IPS-18c (cell line): ENCODE results near the gene FGFBP2.

Experiments
- H3K4me3 ChIP-seq: 2 replicates; pipeline ENCODE4 v1.7.0; 2013; ENCODE audit warnings: low read depth, mild to moderate bottlenecking, low read length, moderate library complexity; ENCODE audit not compliant: insufficient read depth
- H3K9me3 ChIP-seq: one replicate; pipeline ENCODE4 v1.6.1; 2013; ENCODE audit warnings: mild to moderate bottlenecking, low read length, moderate library complexity; ENCODE audit not compliant: control insufficient read depth, insufficient read depth

The FGFBP2 gene

DNA sequence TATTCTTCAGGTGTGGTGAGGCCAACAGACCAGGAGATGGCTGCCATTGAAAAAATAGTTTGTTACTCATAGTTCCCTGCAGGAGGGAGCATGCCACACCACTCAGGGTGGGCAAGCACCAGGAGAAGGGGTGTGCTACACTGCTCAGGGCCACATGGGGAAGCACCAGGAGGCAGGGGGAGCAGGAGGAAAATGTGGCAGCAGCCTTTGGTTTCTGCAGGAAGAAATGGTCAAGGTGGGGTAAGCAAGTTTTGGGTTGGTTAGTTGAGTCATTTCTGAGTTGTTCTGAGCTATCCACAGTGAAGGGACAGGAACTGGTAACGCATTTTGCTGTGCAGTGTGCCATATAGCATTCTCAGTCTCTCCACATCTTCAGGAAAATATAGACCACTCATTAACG lies 48.2 kb downstream of the FGFBP2 start:
- no peak overlapping the region for H3K4me3 ChIP-seq
- no peaks in the 10 kb centered on the region for H3K9me3 ChIP-seq

DNA sequence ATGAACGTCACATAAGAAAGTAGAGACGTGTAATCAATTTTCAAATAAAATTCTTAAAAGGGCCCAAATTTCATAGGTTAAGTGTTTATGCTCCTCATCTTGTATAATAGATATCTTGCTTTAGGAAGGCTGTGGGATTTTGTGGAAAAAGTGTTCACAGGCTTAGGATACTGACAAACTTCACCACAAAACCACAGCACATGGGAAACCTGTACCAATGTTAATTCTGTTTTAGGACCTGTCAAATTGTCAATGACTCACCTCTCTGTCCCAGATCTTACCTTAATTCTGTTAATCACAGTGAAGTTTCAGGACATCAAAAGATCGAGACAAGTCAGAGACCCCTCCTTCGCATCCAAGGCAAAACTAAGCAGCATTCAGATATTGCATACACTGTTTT lies 48.7 kb downstream of the FGFBP2 start:
- Histone ChIP-seq H3K4me3 (no peak overlapping the region), H3K9me3 (no peaks in the 10 kb centered on the region)

GRCh38 chr4:15913631-15913970 lies 49.4 kb downstream of the FGFBP2 start:
- Histone ChIP-seq H3K9me3 (no peaks in the 10 kb centered on the region), H3K4me3 (no peak overlapping the region)

DNA sequence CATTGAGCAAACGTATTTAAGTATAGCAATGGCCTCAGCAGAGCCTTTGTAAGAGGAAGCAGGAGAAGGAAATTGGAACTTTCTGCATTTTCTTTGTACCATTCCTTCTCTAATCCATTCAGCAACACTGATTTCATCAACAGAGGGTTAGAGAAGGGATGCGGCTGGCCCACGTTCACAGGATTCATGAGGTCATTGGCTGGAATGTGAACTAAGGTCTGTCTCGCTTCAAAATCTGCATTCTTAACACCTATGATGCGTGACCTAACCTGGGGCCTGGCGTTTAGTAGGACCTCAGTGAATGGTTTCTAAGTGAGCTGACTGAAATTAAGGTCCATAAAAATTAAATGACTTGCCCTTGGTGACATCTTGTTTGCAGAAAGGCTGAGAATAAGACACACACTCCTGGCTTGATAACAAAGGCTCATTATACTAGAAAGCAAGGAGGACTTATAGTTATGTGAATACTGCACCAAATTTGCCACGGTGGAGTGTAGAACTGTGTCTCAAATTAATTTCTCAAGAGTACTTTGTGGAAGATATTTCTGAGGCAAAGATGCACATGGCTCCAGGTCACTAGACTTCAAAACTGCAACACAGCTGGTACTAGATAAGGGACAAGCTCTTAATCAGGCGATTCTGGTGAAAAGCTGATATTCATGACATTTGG lies 49.9 kb downstream of the FGFBP2 start:
- H3K9me3 ChIP-seq: no peaks in the 10 kb centered on the region
- no peak overlapping the region for H3K4me3 ChIP-seq

GRCh38 chr4:15912236-15912635 lies 50.7 kb downstream of the FGFBP2 start:
- Histone ChIP-seq H3K4me3 (no peak overlapping the region), H3K9me3 (no peaks in the 10 kb centered on the region)
